HepG2 (cell line): ENCODE results near the gene PACRGL. TPM values are rescaled to one million over a fixed set of nuclear protein-coding genes. Genes with fewer than 3 reads are reported as not detected.

Experiments used
- IRF1 ChIP-seq: sonication (generic); formaldehyde crosslinking; IDR thresholded peaks from 2 replicates; pipeline ENCODE4 v1.4.0; 2020; ENCODE audit warnings: low read depth, mild to moderate bottlenecking, missing genetic modification reagents
- IRF9 ChIP-seq: sonication (generic); formaldehyde crosslinking; IDR thresholded peaks from 2 replicates; pipeline ENCODE4 v1.8.0; 2022; ENCODE audit warnings: missing genetic modification reagents, mild to moderate bottlenecking, borderline replicate concordance
- KLF9 ChIP-seq: IDR thresholded peaks from 2 replicates; pipeline ENCODE4 v1.6.1; 2016; ENCODE audit warnings: low read depth
- NCOA1 ChIP-seq: sonication (generic); formaldehyde crosslinking; IDR thresholded peaks from 2 replicates; pipeline ENCODE4 v1.9.0; 2021; ENCODE audit warnings: missing genetic modification reagents
- NCOR1 ChIP-seq: fragments of 200-600 bp; sonication (generic); IDR thresholded peaks from 2 replicates; pipeline ENCODE4 v1.7.0; 2017; ENCODE audit warnings: antibody characterized with exemption, low read length, borderline replicate concordance
- PRMT3 ChIP-seq: sonication (generic); formaldehyde crosslinking; IDR thresholded peaks from 2 replicates; pipeline ENCODE4 v1.8.1; 2022; ENCODE audit warnings: low read depth, mild to moderate bottlenecking, moderate library complexity, missing genetic modification reagents, borderline replicate concordance
- SNAPC4 ChIP-seq: sonication (generic); formaldehyde crosslinking; IDR thresholded peaks from 2 replicates; pipeline ENCODE4 v1.4.0; 2020; ENCODE audit warnings: mild to moderate bottlenecking, missing genetic modification reagents
- ZNF407 ChIP-seq: sonication (generic); formaldehyde crosslinking; IDR thresholded peaks from one replicate; pipeline ENCODE4 v1.5.1; 2020; ENCODE audit warnings: mild to moderate bottlenecking, missing genetic modification reagents; ENCODE audit errors: not compliant biosample characterization
- ZNF556 ChIP-seq: sonication (generic); formaldehyde crosslinking; IDR thresholded peaks from 2 replicates; pipeline ENCODE4 v1.4.0; 2020; ENCODE audit warnings: mild to moderate bottlenecking, missing genetic modification reagents, borderline replicate concordance
- ZNF850 ChIP-seq: sonication (generic); formaldehyde crosslinking; conservative IDR thresholded peaks from 2 replicates; pipeline ENCODE4 v1.9.0; 2021; ENCODE audit warnings: mild to moderate bottlenecking, missing genetic modification reagents
- ZSCAN22 ChIP-seq: sonication (generic); formaldehyde crosslinking; IDR thresholded peaks from 2 replicates; pipeline ENCODE4 v1.4.0; 2020; ENCODE audit warnings: mild to moderate bottlenecking, missing genetic modification reagents
- ZSCAN29 ChIP-seq: sonication (generic); formaldehyde crosslinking; conservative IDR thresholded peaks from 2 replicates; pipeline ENCODE4 v1.4.0; 2020; ENCODE audit warnings: mild to moderate bottlenecking, missing genetic modification reagents
- ZSCAN31 ChIP-seq: sonication (generic); formaldehyde crosslinking; IDR thresholded peaks from 2 replicates; pipeline ENCODE4 v1.5.0; 2020; ENCODE audit warnings: low read depth, mild to moderate bottlenecking, missing genetic modification reagents
- polyA plus RNA-seq, 8 experiments: library from polyadenylated mRNA; depleted of rRNA in 3 of 8; stranded (reverse) in 7 of 8; unstranded in 1 of 8; fragments of >200 nt; fragmentation: Illumina TruSeq in 4 of 8; extraction: Trizol in 4 of 8; gene quantifications; 2 replicates each; pipeline versions ENCODE4 v1.2.1 to v1.2.3, GENCODE V29; 2011 to 2016; ENCODE audit warnings: low read depth in 4 of 8, missing spikeins in 1 of 8, mixed read lengths in 1 of 8; ENCODE audit not compliant: insufficient read depth in 1 of 8
- total RNA-seq, 5 experiments: library from RNA; depleted of rRNA; stranded (reverse); fragments of >200 nt; fragmentation: Illumina TruSeq; extraction: Trizol; gene quantifications; 2 replicates each; pipeline ENCODE4 v1.2.3, GENCODE V29; 2016; ENCODE audit warnings: low read depth in 1 of 5

Gene PACRGL
- total and polyA plus RNA-seq, 2 of the 13 experiments (the other 11 are each of a cell fraction or from before 2014, with no cell fraction given), result 5.8 to 15.1 TPM

GRCh38 chr4:20700007-20700761 lies at the start of gene PACRGL (continued):
- peak; percentile 58; the same call in 1 of the 2 replicates for TF ChIP-seq IRF9 (CRISPR knock-in tag)
- TF ChIP-seq ZNF850 (CRISPR knock-in tag), result no peak
- no peak for TF ChIP-seq ZNF407 (CRISPR knock-in tag)
- TF ChIP-seq ZSCAN31 (CRISPR knock-in tag), result no peak
- 0 out of 2 replicates have a peak, but pooled peaks have one; percentile 24 for TF ChIP-seq ZSCAN22 (CRISPR knock-in tag)
- no peak for TF ChIP-seq KLF9 (CRISPR knock-in tag)
- TF ChIP-seq IRF1 (CRISPR knock-in tag), result no peak
- TF ChIP-seq ZNF556 (CRISPR knock-in tag), result peak; percentile 71
- TF ChIP-seq PRMT3 (CRISPR knock-in tag), result no peak
- TF ChIP-seq NCOA1 (CRISPR knock-in tag), result no peak
- no peak for TF ChIP-seq ZSCAN29 (CRISPR knock-in tag)
- 0 out of 2 replicates have a peak, but pooled peaks have one; percentile 74 for TF ChIP-seq SNAPC4 (CRISPR knock-in tag)
- TF ChIP-seq NCOR1, result no peak
